A549 (cell line): Measurements from ENCODE around the gene UQCR11. TPM values are rescaled to one million over a fixed set of nuclear protein-coding genes. Genes with fewer than 3 reads are reported as not detected.

Source experiments
- ATAC-seq, 2 experiments: fragments of 200-7000 bp in 1 of 2; fragments of >200 bp in 1 of 2; cut with Nextera tagmentation in 1 of 2; cut with Tn5 transposase in 1 of 2; 3 replicates each; pipeline versions ENCODE4 v1.8.0 to v1.9.1; 2018 to 2020; ENCODE audit warnings: mild to moderate bottlenecking in 1 of 2, moderate library complexity in 1 of 2
- CTCF ChIA-PET: fragments of 300-600 bp; sonication (Branson Sonifier 250); formaldehyde crosslinking; extraction: SDS; loops from one replicate; lab custom pipeline; 2021; ENCODE audit warnings: antibody characterized with exemption, inconsistent platforms; lab: Yijun Ruan, JAX
- POLR2A ChIA-PET: fragments of 350-600 bp; formaldehyde crosslinking; extraction: SDS; loops from one replicate; lab custom pipeline; 2021; ENCODE audit warnings: antibody characterized with exemption, inconsistent platforms; lab: Yijun Ruan, JAX
- DNase-seq, 2 experiments: peaks; one replicate each; pipeline versions ENCODE4 v3.0.0 to v3.0.0-alpha.2; 2011 to 2016; ENCODE audit warnings: low read depth in 1 of 2, low spot score in 1 of 2
- FAIRE-seq: peaks from 2 replicates; lab custom pipeline; 2011; peaks lifted over from hg19 to GRCh38; lab: Jason Lieb, UNC
- H3K27ac ChIP-seq, 2 experiments: fragments of >200 bp; sonication (Bioruptor Twin); formaldehyde crosslinking; 3 replicates each; pipeline ENCODE4 v1.5.1; 2016 to 2017
- H3K4me1 ChIP-seq: fragments of >200 bp; sonication (Bioruptor Twin); formaldehyde crosslinking; 3 replicates; pipeline ENCODE4 v1.6.1; 2016
- H3K4me2 ChIP-seq: fragments of >200 bp; sonication (Bioruptor Twin); formaldehyde crosslinking; 3 replicates; pipeline ENCODE4 v1.6.1; 2016
- H3K4me3 ChIP-seq: fragments of >200 bp; sonication (Bioruptor Twin); formaldehyde crosslinking; 3 replicates; pipeline ENCODE4 v1.5.1; 2016
- H3K9me3 ChIP-seq: fragments of >200 bp; sonication (Bioruptor Twin); formaldehyde crosslinking; 3 replicates; pipeline ENCODE4 v1.6.1; 2016
- ATOH8 ChIP-seq: fragments of 250-450 bp; sonication (Bioruptor Pico); IDR thresholded peaks from 2 replicates; pipeline ENCODE4 v1.5.0; 2020; ENCODE audit warnings: low read depth, mild to moderate bottlenecking, moderate library complexity
- BCL3 ChIP-seq: fragments of >200 bp; sonication (Bioruptor Twin); formaldehyde crosslinking; IDR thresholded peaks from 3 replicates; pipeline ENCODE4 v1.6.1; 2016
- CBX2 ChIP-seq: fragments of 200-600 bp; sonication (generic); IDR thresholded peaks from 2 replicates; pipeline ENCODE4 v1.6.1; 2016; ENCODE audit warnings: low read depth, mild to moderate bottlenecking, borderline replicate concordance
- ELK1 ChIP-seq: fragments of 150-350 bp; IDR thresholded peaks from 2 replicates; pipeline ENCODE4 v1.6.1; 2014; ENCODE audit warnings: low read depth, mild to moderate bottlenecking, low read length
- FOXS1 ChIP-seq: fragments of 250-450 bp; sonication (Bioruptor Pico); IDR thresholded peaks from 2 replicates; pipeline ENCODE4 v1.5.0; 2020; ENCODE audit warnings: mild to moderate bottlenecking, moderate library complexity
- HDAC2 ChIP-seq: fragments of 200-600 bp; sonication (generic); IDR thresholded peaks from 2 replicates; pipeline ENCODE4 v1.6.1; 2016
- HEYL ChIP-seq: fragments of 250-450 bp; sonication (Bioruptor Pico); IDR thresholded peaks from 2 replicates; pipeline ENCODE4 v1.8.0; 2021; ENCODE audit warnings: mild to moderate bottlenecking, moderate library complexity
- HOXB13 ChIP-seq: fragments of 250-450 bp; sonication (Bioruptor Pico); IDR thresholded peaks from 2 replicates; pipeline ENCODE4 v1.5.0; 2020; ENCODE audit warnings: low read depth, mild to moderate bottlenecking, moderate library complexity
- HOXB5 ChIP-seq: fragments of 250-450 bp; sonication (Bioruptor Pico); IDR thresholded peaks from 2 replicates; pipeline ENCODE4 v1.5.0; 2020; ENCODE audit warnings: mild to moderate bottlenecking, moderate library complexity
- JUNB ChIP-seq: fragments of >200 bp; sonication (Bioruptor Twin); formaldehyde crosslinking; IDR thresholded peaks from 2 replicates; pipeline ENCODE4 v1.6.1; 2016
- MAX ChIP-seq: IDR thresholded peaks from 2 replicates; pipeline ENCODE4 v1.6.1; 2012
- MAZ ChIP-seq: fragments of 150-350 bp; IDR thresholded peaks from 2 replicates; pipeline ENCODE4 v1.6.1; 2014; ENCODE audit warnings: antibody characterized with exemption, low read depth, low read length, borderline replicate concordance
- MYC ChIP-seq: IDR thresholded peaks from 2 replicates; pipeline ENCODE4 v1.6.1; 2012; ENCODE audit warnings: mild to moderate bottlenecking, inconsistent platforms, low read length, improper control_type of control experiment, borderline replicate concordance
- NPAS2 ChIP-seq: fragments of 250-450 bp; sonication (Bioruptor Pico); IDR thresholded peaks from 2 replicates; pipeline ENCODE4 v1.8.0; 2022; ENCODE audit warnings: mild to moderate bottlenecking, moderate library complexity, borderline replicate concordance
- NR3C1 ChIP-seq: fragments of >200 bp; sonication (Bioruptor Twin); formaldehyde crosslinking; IDR thresholded peaks from 3 replicates; pipeline ENCODE4 v1.6.1; 2017
- PBX3 ChIP-seq: IDR thresholded peaks from 2 replicates; pipeline ENCODE4 v1.6.1; 2012
- PHF8 ChIP-seq: fragments of 200-600 bp; sonication (generic); IDR thresholded peaks from 2 replicates; pipeline ENCODE4 v1.6.1; 2016; ENCODE audit warnings: low read depth, mild to moderate bottlenecking, antibody characterized with exemption, moderate library complexity, borderline replicate concordance
- RAD21 ChIP-seq, 2 experiments: fragments of >200 bp in 1 of 2; sonication (Bioruptor Twin) in 1 of 2; formaldehyde crosslinking in 1 of 2; IDR thresholded peaks in 1 of 2; conservative IDR thresholded peaks in 1 of 2; 2 replicates in 1 of 2; 3 replicates in 1 of 2; pipeline ENCODE4 v1.6.1; 2012 to 2018; ENCODE audit warnings: inconsistent platforms in 1 of 2
- RFX5 ChIP-seq: fragments of 450-650 bp; IDR thresholded peaks from 2 replicates; pipeline ENCODE4 v1.7.1; 2014; ENCODE audit warnings: antibody characterized with exemption, mild to moderate bottlenecking, moderate library complexity
- TFCP2L1 ChIP-seq: fragments of 250-450 bp; sonication (Bioruptor Pico); IDR thresholded peaks from 2 replicates; pipeline ENCODE4 v1.5.0; 2021; ENCODE audit warnings: mild to moderate bottlenecking
- ZSCAN20 ChIP-seq: fragments of 250-450 bp; sonication (Bioruptor Pico); IDR thresholded peaks from 2 replicates; pipeline ENCODE4 v1.8.0; 2022; ENCODE audit warnings: mild to moderate bottlenecking, moderate library complexity
- WGBS: methylation state at CpG from one replicate; pipeline ENCODE4 v1.1.6; 2017; ENCODE audit errors: missing lambda C conversion rate; 5-methylcytosine and 5-hydroxymethylcytosine counted together
- polyA plus RNA-seq, 4 experiments: library from polyadenylated mRNA; depleted of rRNA in 3 of 4; stranded (reverse); fragments of >200 nt; fragmentation: RNase III in 1 of 4; extraction: RNeasy Plus Mini Kit Qiagen cat#74134 plus additional on column Dnase treatment in 1 of 4; gene quantifications; 2 replicates in 3 of 4; 3 replicates in 1 of 4; pipeline ENCODE4 v1.2.3, GENCODE V29; 2011 to 2017

UQCR11 gene
- polyA plus RNA-seq, 2 of the 4 experiments (the other 2 are of a cell fraction): 111 to 152 TPM

GRCh38 chr19:1647501-1648458 lies 42.5 kb upstream of the UQCR11 start:
- Histone ChIP-seq H3K9me3 (no peaks in the 10 kb centered on the region), H3K4me1 (peaks cover 9% of the 10 kb centered on the region), H3K4me3 (no peak overlapping the region), H3K27ac (no peak overlapping the region), H3K4me2 (no peak overlapping the region)
- ATAC-seq: no peak
- ChIA-PET POLR2A (no interaction called here), CTCF (no interaction called here)
- no peak for TF ChIP-seq ATOH8
- no peak for TF ChIP-seq NPAS2 (CRISPR knock-in tag)
- no peak for TF ChIP-seq JUNB
- no peak for TF ChIP-seq CBX2
- TF ChIP-seq RFX5: no peak
- no peak for TF ChIP-seq NR3C1
- no peak for TF ChIP-seq BCL3
- no peak for TF ChIP-seq HEYL
- no peak for TF ChIP-seq MYC
- no peak for TF ChIP-seq ZSCAN20 (CRISPR knock-in tag)
- TF ChIP-seq FOXS1 (CRISPR knock-in tag): no peak
- no peak for TF ChIP-seq HOXB5 (CRISPR knock-in tag)
- TF ChIP-seq PHF8: no peak
- TF ChIP-seq MAZ: no peak
- no peak for TF ChIP-seq TFCP2L1
- TF ChIP-seq HOXB13 (CRISPR knock-in tag): no peak
- no peak for TF ChIP-seq PBX3
- no peak for TF ChIP-seq RAD21 (conservative IDR thresholded peaks at IDR 0.05 in 1 of 2, IDR thresholded peaks at IDR 0.05 in 1 of 2)
- no peak for TF ChIP-seq ELK1
- DNase-seq: no peak
- no peak for FAIRE-seq
- WGBS: 92% methylated on average over 22 of the region's 41 CpGs

GRCh38 chr19:1646659-1647453 lies 41.6 kb upstream of the UQCR11 start:
- ATAC-seq (no peak), FAIRE-seq (no peak), DNase-seq (no peak)
- no peak overlapping the region for H3K4me3 ChIP-seq
- peaks cover 9% of the 10 kb centered on the region for H3K4me1 ChIP-seq
- ChIA-PET CTCF (no interaction called here), POLR2A (no interaction called here)
- 91% methylated on average over 11 of the region's 29 CpGs for WGBS
- H3K27ac ChIP-seq: no peak overlapping the region
- TF ChIP-seq HDAC2 (no peak), MAX (no peak)
- no peaks in the 10 kb centered on the region for H3K9me3 ChIP-seq
- no peak overlapping the region for H3K4me2 ChIP-seq
